HCT116 (cell line): ENCODE measurements around the gene GRK6. TPM values are rescaled to one million over a fixed set of nuclear protein-coding genes. Genes with fewer than 3 reads are reported as not detected.

Experiments used
- ATAC-seq: fragments of 200-7000 bp; cut with Tn5 transposase; 2 replicates; pipeline ENCODE4 v1.9.1; 2020; ENCODE audit warnings: mild to moderate bottlenecking, moderate library complexity
- BruUV-seq: library from RNA; stranded (reverse); fragments of 400-500 nt; replicated peaks from 2 replicates; lab custom pipeline; 2021; lab: Mats Ljungman, UMichigan
- CTCF ChIA-PET: fragments of 300-600 bp; sonication (Branson Sonifier 250); formaldehyde crosslinking; loops from one replicate; lab custom pipeline; 2021; ENCODE audit warnings: antibody characterized with exemption; lab: Charles Lee
- POLR2A ChIA-PET: fragments of 300-600, 350-600 bp; sonication (Branson Sonifier 250); formaldehyde crosslinking; loops from one replicate; lab custom pipeline; 2021; ENCODE audit warnings: antibody characterized with exemption; lab: Charles Lee
- RAD21 ChIA-PET, 2 experiments: fragments of 300-600 bp; sonication (Branson Sonifier 250); formaldehyde crosslinking; loops; one replicate each; lab custom pipeline; 2023; ENCODE audit warnings: low total read pairs in 2 of 2; ENCODE audit not compliant: uncharacterized antibody in 2 of 2, unreplicated experiment in 2 of 2, low non-redundant PET in 1 of 2; lab: Charles Lee
- DNase-seq: peaks from one replicate; pipeline ENCODE4 v3.0.0-alpha.2; 2010; ENCODE audit warnings: low read depth, low spot score
- H2AFZ ChIP-seq: fragments of 200-600 bp; shearing (Covaris generic), sonication (generic); 2 replicates; pipeline ENCODE4 v1.6.1; 2017; ENCODE audit warnings: low read depth, mixed run types, mixed read lengths, antibody characterized with exemption, low read length; ENCODE audit not compliant: poor library complexity, severe bottlenecking
- H3K27ac ChIP-seq: 2 replicates; pipeline ENCODE4 v1.5.1; 2012; ENCODE audit warnings: low read depth, low read length
- H3K27me3 ChIP-seq: fragments of 200-600 bp; sonication (generic); 2 replicates; pipeline ENCODE4 v1.6.1; 2016; ENCODE audit warnings: mixed run types, low read length, mixed read lengths; ENCODE audit not compliant: insufficient read depth
- H3K36me3 ChIP-seq, 2 experiments: fragments of 200-500 bp in 1 of 2; fragments of 200-600 bp in 1 of 2; sonication (Bioruptor generic) in 1 of 2; sonication (generic) in 1 of 2; 2 replicates each; pipeline versions ENCODE4 v1.5.1 to v1.6.1; 2014 to 2016; ENCODE audit warnings: low read length in 2 of 2, inconsistent platforms in 1 of 2, mixed read lengths in 1 of 2, mixed run types in 1 of 2; ENCODE audit not compliant: insufficient read depth in 2 of 2, control insufficient read depth in 1 of 2
- H3K4me1 ChIP-seq, 2 experiments: fragments of 200-600 bp in 1 of 2; sonication (generic) in 1 of 2; 2 replicates each; pipeline versions ENCODE4 v1.5.1 to v1.6.1; 2012 to 2017; ENCODE audit warnings: low read length in 2 of 2, inconsistent platforms in 1 of 2, mild to moderate bottlenecking in 1 of 2, mixed read lengths in 1 of 2, mixed run types in 1 of 2, moderate library complexity in 1 of 2; ENCODE audit not compliant: insufficient read depth in 2 of 2, control insufficient read depth in 1 of 2
- H3K4me2 ChIP-seq: fragments of 200-600 bp; sonication (generic); 2 replicates; pipeline ENCODE4 v1.6.1; 2017; ENCODE audit warnings: mixed run types, low read length, mixed read lengths
- H3K4me3 ChIP-seq, 2 experiments: fragments of 200-600 bp in 1 of 2; sonication (generic) in 1 of 2; replicated peaks in 1 of 2; 2 replicates each; pipeline ENCODE4 v1.5.1; 2011 to 2016; ENCODE audit warnings: low read length in 2 of 2, control low read depth in 1 of 2, low read depth in 1 of 2, mild to moderate bottlenecking in 1 of 2, mixed read lengths in 1 of 2, mixed run types in 1 of 2
- H3K79me2 ChIP-seq: fragments of 200-600 bp; sonication (generic); 2 replicates; pipeline ENCODE4 v1.6.1; 2017; ENCODE audit warnings: mild to moderate bottlenecking, mixed run types, low read length, moderate library complexity, mixed read lengths; ENCODE audit not compliant: insufficient read depth
- H3K9ac ChIP-seq: fragments of 200-600 bp; sonication (generic); 2 replicates; pipeline ENCODE4 v1.6.1; 2016; ENCODE audit warnings: low read length, mixed read lengths
- H3K9me2 ChIP-seq: fragments of 200-600 bp; sonication (generic), shearing (Covaris generic); 2 replicates; pipeline ENCODE4 v1.6.1; 2017; ENCODE audit warnings: mixed run types, mild to moderate bottlenecking, moderate library complexity; ENCODE audit not compliant: insufficient read depth
- H3K9me3 ChIP-seq, 2 experiments: fragments of 200-500 bp in 1 of 2; fragments of 200-600 bp in 1 of 2; sonication (Bioruptor generic) in 1 of 2; sonication (generic) in 1 of 2; 2 replicates each; pipeline ENCODE4 v1.6.1; 2014 to 2017; ENCODE audit warnings: low read length in 2 of 2, mixed read lengths in 2 of 2, inconsistent platforms in 1 of 2, low read depth in 1 of 2, mild to moderate bottlenecking in 1 of 2, mixed run types in 1 of 2, moderate library complexity in 1 of 2; ENCODE audit not compliant: control insufficient read depth in 1 of 2, insufficient read depth in 1 of 2
- H4K20me1 ChIP-seq: fragments of 200-600 bp; sonication (generic), shearing (Covaris generic); 2 replicates; pipeline ENCODE4 v1.6.1; 2017; ENCODE audit warnings: mixed run types, mild to moderate bottlenecking, moderate library complexity; ENCODE audit not compliant: insufficient read depth
- CTCF ChIP-seq, 3 experiments: fragments of 200-600 bp in 1 of 3; sonication (generic) in 1 of 3; IDR thresholded peaks in 2 of 3; conservative IDR thresholded peaks in 1 of 3; 2 replicates each; pipeline ENCODE4 v1.5.1; 2012 to 2017; ENCODE audit warnings: low read depth in 2 of 3, low read length in 2 of 3, antibody characterized with exemption in 1 of 3, borderline replicate concordance in 1 of 3, control low read depth in 1 of 3, mild to moderate bottlenecking in 1 of 3, mixed read lengths in 1 of 3, mixed run types in 1 of 3, moderate library complexity in 1 of 3; ENCODE audit not compliant: insufficient read depth in 1 of 3
- EZH2 ChIP-seq: fragments of 200-600 bp; sonication (generic); IDR thresholded peaks from 2 replicates; pipeline ENCODE4 v1.6.1; 2017; ENCODE audit warnings: antibody characterized with exemption, mixed run types
- POLR2A ChIP-seq: IDR thresholded peaks from 2 replicates; pipeline ENCODE4 v1.7.0; 2011; ENCODE audit warnings: borderline replicate concordance; ENCODE audit not compliant: insufficient read depth, insufficient read length; ENCODE audit errors: extremely low read depth
- POLR2AphosphoS5 ChIP-seq: IDR thresholded peaks from 2 replicates; pipeline ENCODE4 v1.6.1; 2011; ENCODE audit warnings: mild to moderate bottlenecking, low read depth, low read length, moderate library complexity
- REST ChIP-seq: IDR thresholded peaks from 2 replicates; pipeline ENCODE4 v1.6.1; 2012; ENCODE audit warnings: low read depth
- SIN3A ChIP-seq: IDR thresholded peaks from 2 replicates; pipeline ENCODE4 v1.6.1; 2012; ENCODE audit warnings: low read depth
- SP1 ChIP-seq: IDR thresholded peaks from 2 replicates; pipeline ENCODE4 v1.6.1; 2012; ENCODE audit warnings: low read depth
- YY1 ChIP-seq: IDR thresholded peaks from 2 replicates; pipeline ENCODE4 v1.6.1; 2011; ENCODE audit warnings: low read length, low read depth, moderate library complexity, mild to moderate bottlenecking; ENCODE audit not compliant: insufficient replicate concordance; ENCODE audit errors: extremely low read depth
- ZFX ChIP-seq: fragments of 450-650 bp; IDR thresholded peaks from 2 replicates; pipeline ENCODE4 v1.6.1; 2017
- intact Hi-C: fragments of 100-400 bp; cut with micrococcal nuclease; formaldehyde crosslinking; loops from 2 replicates; pipeline ENCODE4 v1.10.0; 2022
- total RNA-seq: library from RNA; stranded (reverse); gene quantifications from one replicate; pipeline ENCODE4 v1.2.1, GENCODE V29; 2021; ENCODE audit not compliant: unreplicated experiment

GRK6 gene
- total RNA-seq, 1 experiment from 2014 or later, result 89.3 TPM

- TF ChIP-seq CTCF (IDR thresholded peaks at IDR 0.05 in 2 of 3, conservative IDR thresholded peaks at IDR 0.05 in 1 of 3; ENCODE audit: borderline replicate concordance in 1 of 3, insufficient read depth in 1 of 3, low read depth in 2 of 3, low read length in 2 of 3) (no peak), EZH2 (no peak), YY1 (no peak), SIN3A (no peak), POLR2AphosphoS5 (no peak), POLR2A (no peak), SP1 (no peak)
Measured at GRCh38 chr5:177383181-177383580, 43.3 kb upstream of the GRK6 start (continued).

GRCh38 chr5:177384134-177384533 lies 42.3 kb upstream of the GRK6 start, which contains the start of gene SLC34A1:
TSS of gene SLC34A1 (plus strand) at chr5:177384434. CDS start at chr5:177385742, 1,308 bp downstream.
- Histone ChIP-seq H3K79me2 (no peaks in the 10 kb centered on the region), H3K36me3 (no peaks in the 10 kb centered on the region), H3K4me3 (no peak within 1 kb of the TSS), H3K9me3 (no peaks in the 10 kb centered on the region), H3K27me3 (no peaks in the 10 kb centered on the region), H2AFZ (no peak within 1 kb of the TSS), H3K4me2 (no peak within 1 kb of the TSS), H3K9ac (no peak within 1 kb of the TSS), H3K9me2 (no peaks in the 10 kb centered on the region), H3K4me1 (peaks cover 14 to 26% of the 10 kb centered on the region in 2 experiments), H3K27ac (no peak within 1 kb of the TSS), H4K20me1 (no peaks in the 10 kb centered on the region)
- BruUV-seq, result no TSS peak
- ChIA-PET RAD21 (no interaction called here), CTCF (no interaction called here), POLR2A (no interaction called here)
- no peak for TF ChIP-seq CTCF (IDR thresholded peaks at IDR 0.05 in 2 of 3, conservative IDR thresholded peaks at IDR 0.05 in 1 of 3; ENCODE audit: borderline replicate concordance in 1 of 3, insufficient read depth in 1 of 3, low read depth in 2 of 3, low read length in 2 of 3)
- no peak for TF ChIP-seq REST
- no peak for TF ChIP-seq ZFX
- ATAC-seq (no peak), DNase-seq (no peak)
- intact Hi-C loops, result no loop called here
